Measurements from ENCODE around the gene GMDS.

GMDS gene

GRCh38 chr6:1724616-1725015, 520.8 kb downstream of the GMDS start:
- DNase-seq, result no peak

DNA sequence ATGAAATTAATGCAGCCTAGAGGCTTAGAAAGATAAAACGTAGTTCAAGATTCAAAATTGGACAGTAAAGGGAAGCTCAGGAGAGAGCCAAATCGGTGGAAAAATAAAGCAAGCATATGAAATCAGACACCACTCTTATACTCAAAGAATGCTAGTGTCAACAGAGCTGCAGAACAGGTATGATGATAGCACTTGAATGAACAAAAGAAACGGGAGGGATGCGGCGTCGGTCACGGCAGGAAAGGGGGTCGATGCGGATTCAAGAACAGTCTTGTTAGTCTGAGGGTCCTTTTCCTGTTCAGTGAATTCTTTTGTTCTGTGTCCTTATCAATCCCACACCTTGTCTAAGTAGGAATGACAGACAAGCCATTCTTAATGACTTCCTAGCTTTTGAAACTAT, 521.3 kb downstream of the GMDS start:
- no peak for DNase-seq

- no peak for DNase-seq
Measured at GRCh38 chr6:1722801-1723200, 522.6 kb downstream of the GMDS start.

DNA sequence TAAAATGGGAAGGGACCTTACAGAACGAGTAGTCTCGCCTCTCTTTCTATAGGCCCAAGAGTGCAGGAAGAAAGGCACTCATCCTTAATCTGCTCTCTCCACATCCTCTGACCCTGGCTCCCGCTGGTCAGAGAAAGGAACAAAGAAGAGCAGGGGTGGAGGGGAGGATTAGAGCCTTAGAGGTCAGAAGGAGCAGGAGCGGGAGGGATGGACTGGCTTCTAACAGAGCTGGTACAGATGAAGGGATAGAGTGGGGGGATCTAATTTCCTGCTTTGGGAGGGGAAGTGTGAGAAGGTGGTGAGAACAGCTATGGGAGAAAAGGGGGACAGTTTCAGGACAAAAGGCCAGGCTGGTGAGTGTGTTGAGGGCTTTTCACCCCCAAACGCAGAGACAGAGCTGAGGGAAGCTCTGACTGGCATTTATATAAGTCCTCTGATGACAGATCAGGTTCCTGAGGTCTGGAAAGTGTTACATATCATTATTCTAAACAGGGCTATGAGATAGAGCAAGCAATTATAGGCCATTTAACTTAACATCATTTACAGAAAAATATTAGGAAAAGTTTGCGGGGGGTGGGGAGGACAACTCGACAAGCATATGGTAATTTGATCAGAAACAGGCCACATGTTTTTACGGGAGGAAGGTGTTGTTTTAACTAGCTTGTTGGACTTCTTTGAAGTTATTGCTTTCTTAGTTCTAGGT, 524.6 kb downstream of the GMDS start:
- no peak for DNase-seq

DNA sequence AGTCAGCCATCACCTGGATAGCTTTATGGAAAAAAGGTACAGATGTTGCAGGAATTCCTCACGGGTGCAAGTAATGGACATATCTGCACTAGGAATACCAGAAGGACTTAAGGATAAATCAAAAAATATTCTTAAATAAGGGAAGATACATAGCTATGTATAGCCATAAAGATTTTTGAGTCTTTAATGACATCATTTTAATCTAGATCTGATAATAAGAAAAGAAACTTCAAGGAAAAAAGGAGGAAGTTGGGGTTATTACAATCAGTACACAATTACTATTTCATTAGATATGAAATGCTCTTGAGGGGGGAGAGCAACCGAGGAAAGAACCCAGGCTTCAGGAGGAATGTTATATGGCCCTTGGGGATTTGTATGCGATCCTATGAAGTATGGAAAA, 525.5 kb downstream of the GMDS start:
- no peak for DNase-seq

DNA sequence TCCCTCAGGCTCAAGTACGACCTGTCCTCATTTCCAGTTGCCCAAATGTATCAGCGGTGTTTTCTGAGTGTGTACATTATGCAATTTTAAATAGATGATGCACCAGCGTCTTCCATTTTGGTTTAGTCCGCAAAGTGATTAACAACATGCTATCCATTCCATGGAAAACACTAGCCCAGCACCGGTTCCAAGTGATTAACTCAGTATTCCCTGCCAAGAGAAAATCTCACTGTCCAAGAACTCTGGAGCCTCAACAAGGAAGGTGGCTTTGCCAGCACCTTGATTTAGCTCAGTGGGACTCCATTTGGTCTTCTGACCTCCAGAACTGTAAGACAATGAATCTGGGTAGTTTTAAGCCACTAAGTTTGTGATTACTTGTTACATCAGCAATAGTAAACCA, 528.5 kb downstream of the GMDS start:
- no peak for DNase-seq

DNA sequence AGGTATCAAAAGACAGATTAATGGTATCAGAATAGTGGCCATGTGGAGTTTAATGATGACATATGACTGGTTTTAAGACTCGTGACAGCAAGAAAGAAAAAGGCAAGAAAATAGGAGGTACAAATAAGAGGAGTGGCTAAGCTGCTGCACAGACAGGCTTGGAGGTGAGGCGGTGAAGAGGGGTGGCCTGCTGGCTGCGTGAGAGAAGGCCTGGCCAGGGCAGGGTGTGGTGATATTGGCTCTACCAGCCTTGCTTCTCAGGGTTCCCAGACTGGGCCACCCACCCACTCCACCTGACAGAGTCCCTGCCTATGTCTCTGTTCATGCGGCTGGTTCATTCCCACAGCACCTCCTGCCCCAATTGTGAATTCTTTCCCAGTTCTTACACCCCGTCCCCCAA, 529.0 kb downstream of the GMDS start:
- no peak for DNase-seq

GRCh38 chr6:1715336-1715735, 530.1 kb downstream of the GMDS start:
- no peak for DNase-seq

DNA sequence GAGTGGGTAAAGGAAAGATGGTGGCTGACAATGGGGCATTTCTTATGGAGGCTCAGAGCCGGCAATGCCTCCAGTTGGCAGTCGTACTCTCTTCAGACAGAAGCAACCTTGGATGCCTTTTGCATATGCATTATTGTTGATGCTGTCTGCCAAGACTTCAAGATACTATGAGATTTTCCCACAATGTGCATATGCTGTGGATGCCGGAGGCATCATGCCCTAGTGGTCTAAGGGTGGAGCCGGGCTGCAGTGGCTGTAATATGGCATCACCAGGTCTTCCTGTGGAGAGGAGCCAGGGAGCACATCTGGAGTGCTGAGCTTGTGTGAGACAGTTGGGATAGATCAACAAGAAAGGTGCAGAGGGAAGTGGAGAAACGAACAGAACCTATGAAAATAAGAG, 530.8 kb downstream of the GMDS start:
- no peak for DNase-seq

- no peak for DNase-seq
Measured at GRCh38 chr6:1713016-1713600, 532.3 kb downstream of the GMDS start.

DNA sequence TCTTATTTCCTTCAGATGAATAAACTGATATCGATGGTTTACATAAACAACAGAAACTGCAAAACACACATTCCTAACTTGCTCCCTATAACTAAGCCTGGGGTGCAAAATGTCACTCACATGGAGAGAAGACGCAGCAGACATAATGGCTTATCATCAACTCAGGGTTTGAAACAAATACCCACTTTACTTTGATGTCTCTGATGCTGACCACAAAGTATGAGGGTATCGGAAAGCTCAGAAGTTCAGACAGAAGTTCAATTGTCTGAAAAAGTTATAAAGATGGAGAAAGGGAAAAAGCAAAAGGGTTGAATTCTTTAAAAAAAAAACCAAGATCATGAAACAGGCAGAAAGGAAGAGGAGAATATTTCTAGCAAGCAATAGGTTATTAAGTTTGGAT, 533.0 kb downstream of the GMDS start:
- no peak for DNase-seq

DNA sequence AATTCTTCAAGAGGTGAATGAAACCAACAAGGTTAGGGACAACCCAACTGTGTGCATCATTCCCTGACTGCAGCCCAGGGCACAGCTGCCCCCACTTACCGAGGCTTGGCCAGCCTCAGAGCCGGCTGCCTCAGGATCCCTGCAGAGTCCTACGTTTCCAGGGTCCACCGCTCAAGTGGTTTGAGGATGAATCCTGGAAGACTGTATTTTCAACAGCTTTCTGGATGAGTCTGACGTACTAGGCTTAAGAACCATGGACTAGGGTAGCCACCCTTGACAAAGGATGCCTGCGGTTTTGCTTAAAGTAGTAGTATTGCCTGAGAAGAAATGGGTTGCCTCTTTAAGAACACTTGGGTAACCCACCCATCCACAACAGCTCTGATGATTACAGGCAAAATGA, 534.3 kb downstream of the GMDS start:
- no peak for DNase-seq

DNA sequence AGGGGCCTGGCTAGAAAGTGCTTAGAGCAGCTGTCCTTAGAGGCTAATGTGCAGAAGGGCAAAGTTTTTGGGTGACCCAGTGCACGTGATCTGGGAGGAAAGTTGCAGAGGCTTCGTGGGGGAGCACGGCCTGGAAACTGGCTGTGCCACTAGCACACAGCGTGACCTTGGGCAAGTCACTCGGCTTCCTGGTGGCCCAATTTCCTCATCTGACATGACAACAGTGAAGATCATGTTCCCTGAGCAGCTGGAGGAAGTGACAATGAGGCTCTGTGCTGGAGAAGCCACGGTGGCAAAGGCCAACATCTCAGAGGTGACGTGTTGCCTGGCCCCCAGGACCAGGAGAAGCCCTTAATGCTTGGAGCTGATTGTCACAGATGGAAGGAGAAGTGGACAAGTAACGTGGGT, 536.2 kb downstream of the GMDS start:
- no peak for DNase-seq

DNA sequence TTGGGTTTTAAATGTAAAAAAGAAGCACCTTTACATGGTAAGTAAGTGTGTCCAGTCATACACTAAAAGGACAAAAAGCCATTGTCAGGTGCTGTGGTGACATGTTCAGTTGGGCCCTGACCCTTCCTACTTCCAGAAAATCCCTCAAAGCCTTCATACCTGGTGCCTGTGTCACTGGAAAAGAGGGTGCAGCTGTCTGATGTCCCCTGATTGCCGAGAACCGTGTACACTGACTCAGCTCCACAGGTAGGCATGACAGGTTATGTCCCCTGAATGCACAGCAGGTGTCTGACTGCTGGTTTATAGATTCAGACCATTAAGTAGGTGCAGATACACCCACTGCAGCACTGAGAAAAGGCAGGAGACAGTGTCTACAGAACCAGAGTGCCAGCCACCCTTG, 536.6 kb downstream of the GMDS start:
- DNase-seq, result no peak

DNA sequence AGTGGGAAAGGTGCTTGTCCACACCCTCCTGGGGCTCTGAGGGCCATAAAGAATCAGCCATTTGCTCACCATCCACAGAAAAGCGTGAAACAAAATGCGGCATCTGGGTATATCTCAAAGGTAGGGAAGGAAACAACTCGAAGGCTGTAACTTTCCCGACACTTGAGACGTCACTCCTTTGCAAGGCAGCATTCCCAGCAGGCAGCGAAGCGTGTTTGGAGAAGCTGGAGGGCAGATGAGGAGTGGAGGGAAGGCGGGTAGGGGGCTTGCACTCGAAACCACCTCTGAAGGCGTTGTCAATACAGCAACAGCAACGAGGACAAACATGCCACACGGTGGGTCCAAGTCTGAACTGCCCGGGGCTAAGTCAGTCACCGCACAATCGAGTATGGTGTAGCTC, 537.3 kb downstream of the GMDS start:
- no peak for DNase-seq

DNA sequence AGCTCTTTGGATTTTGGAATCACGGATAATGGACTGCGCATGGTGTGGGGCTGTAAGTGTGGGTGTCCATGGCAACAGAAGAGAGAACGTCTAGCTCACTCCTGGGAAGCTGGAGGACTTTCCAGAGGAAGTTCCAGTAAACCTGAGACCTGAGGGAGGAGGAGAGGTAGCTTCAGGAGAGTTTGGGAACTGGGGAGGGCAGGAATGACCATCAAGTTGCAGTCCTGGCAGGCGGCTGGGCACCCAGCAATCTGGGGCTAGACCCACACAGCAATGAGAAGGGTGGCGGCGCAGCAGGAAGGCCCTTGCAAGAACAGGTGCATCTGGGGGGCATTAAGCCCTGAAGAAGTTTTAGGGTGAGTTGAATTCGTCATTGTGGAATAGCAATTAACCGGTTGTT, 539.8 kb downstream of the GMDS start:
- DNase-seq, result no peak

DNA sequence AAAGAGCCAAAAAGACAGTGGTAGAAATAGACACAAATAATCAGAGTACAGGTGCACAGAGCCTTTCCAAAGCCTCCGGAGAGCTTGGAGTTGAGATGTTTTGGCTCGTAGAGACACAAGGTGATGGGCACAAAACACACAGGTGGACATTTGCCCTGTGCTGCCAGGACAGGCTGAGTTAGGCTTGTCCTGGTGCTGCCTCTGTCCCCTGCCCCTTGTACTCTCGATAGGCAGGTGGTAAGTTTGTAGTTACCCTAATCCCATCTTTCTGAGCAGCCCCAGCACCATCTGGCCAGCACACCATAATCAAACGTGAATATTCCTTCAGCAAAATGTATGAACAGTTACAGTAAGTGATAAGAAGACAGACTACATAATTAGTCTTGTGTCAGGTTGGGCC, 540.2 kb downstream of the GMDS start:
- DNase-seq, result no peak

DNA sequence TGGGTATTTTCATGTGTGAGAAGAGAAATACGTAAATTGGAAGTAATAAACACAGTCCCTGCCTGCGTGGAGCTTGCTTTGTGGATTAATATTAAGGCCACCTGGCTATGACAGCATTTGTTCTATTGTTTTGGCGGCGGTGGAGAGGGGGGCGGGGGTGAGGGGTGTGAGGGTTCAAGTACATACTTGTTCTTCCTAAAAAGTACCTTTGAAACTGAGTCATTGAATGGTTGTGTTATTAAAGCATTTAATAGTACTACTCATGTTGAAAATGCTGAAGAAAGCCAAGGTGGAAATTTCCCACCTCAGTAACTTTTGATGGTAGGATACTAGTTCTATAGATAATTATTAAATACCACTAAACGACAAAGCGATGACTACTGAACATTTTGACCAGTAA, 540.7 kb downstream of the GMDS start:
- DNase-seq, result no peak

DNA sequence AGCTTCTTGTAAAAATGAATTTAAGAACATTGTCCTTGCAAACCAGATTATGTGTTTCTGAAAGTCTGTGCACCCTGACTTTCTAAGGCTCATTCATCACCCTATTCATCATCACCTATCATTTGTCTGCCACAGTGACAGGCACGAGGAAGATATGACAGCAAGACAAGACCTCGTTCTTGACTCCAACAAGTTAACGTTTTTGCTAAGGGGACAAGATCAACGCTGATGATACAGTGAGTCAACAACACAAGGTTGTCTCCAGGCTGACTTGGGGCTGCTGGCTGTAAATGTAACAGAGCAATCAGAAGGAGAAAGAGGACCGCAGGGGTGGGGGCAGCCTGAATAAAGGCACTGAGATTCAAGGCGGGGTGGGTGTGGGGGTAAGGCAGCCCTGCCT, 541.5 kb downstream of the GMDS start:
- no peak for DNase-seq

DNA sequence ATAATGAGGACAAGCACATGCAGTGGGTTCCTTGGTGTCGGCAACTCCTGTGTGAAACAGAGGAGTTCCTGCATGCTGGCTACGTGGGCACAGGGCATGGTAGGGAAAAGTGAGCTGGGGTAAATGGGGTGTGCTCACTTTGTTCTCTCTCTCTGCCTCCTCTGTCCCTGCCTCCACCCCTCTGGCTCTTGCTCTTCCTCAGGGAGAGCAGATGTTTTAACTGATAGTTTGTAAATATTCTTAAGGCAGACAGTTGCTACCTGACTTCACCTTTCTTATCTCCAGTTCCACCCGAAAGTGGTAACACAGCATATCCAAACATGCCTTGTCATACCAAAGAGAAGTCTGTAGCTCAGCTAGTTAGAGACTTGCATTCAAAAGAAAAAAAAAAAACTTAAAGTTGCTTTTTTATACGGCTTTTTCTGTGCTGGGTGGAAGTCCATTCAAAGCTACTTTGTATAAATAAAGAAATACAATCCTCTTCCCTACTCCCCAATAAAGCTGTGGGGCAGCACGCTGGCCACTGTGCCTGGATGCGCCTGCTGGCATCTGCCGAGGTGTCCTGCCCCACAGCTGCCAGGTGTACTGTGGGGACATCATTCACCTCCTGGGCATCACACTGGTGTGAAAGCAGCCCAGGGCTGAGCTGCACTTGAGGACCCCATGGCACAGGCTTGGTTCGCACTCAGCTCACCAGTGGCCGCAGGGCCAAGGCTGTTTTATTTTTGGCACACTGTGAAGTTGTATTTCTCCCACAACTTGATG, 542.1 kb downstream of the GMDS start:
- no peak for DNase-seq

DNA sequence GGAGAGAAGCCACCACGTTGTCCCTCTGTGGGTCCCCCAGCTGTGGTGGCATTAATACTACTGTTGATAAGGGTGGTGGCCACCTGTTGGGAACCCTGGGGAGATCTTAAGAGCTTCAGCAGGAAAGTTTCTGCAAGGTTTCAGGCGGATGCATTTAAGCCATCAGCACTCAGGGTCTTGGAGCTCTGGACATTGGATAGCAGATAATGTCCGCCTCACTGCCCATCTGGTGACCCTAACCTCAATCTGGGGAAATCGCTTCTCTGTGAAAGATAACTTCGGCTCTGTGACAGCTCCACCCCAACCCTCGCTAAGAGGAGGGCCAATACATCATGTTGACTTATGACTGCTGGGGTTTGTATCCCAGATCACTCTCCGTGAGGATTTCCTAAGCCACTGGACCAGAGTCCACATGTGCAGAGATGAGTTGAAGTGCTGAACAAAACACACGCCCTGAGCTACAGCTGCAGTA, 542.8 kb downstream of the GMDS start:
- DNase-seq, result no peak

GRCh38 chr6:1701668-1702353, 543.6 kb downstream of the GMDS start:
- DNase-seq, result no peak

DNA sequence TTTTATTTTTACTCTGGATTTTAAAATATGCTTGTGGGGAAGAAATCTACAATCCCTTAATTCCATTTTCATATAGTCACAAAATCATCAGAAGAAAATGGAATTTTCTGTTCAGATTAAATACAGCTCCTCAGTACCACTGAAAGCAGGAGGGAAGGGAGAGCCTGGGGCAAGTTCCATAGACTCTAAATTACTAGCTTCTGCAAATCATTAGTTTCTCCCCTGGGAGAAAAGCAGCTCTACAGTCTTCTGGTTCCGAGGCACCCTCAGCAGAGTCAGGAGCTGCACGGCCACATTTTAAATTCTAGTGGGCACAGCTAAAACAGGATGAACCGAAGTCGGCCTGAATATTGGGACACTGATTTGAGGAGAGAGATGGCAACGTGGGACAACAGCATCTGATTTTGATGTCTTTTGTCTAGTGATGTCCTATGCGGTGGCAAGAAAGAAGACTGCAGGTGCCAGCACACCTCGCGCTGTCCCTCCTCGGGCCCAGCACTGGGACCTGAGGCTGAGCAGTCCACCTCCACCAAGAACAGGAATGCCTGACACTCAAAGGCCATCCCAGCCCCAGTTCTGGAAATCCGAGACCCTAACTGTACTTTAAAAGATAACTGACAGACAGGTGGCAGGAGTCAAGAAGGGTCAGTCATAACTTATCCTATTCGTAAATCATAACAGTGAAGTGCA, 545.0 kb downstream of the GMDS start:
- no peak for DNase-seq

All from activated CD4-positive, alpha-beta T cell treated with anti-CD3 and anti-CD28 coated beads, Interleukin-2, amount 50 U/mL, for 4 hours (primary cell).